Measurements from ENCODE around the gene DAPK2.
A peak's percentile ranks its signal among the peaks of the same experiment; 100 is the strongest.
"Not testable (repeated sequence)": the region's sequence is repeated elsewhere in the genome, so short reads cannot be mapped to it uniquely, and the experiment has no call there.

Gene DAPK2

DNA sequence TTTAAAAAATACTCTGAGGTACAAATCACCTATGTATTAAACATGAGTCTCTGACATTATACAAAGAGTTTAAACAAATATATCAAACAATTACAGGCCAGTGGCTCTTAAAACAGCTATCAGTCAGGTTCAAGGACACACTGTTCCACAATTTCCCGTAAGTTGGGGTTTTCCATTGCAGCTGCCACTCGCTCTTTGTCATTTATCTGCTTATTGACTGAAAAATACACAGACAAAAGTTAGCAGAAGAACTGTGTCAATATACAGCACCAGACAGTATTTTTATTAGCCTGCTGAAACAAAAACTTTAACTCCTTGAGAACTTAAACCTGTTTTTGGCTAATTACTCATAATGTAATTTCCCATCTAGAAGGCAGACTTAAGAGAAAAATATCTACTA is 26.5 kb upstream of the DAPK2 start:
- no peaks in the 10 kb centered on the region for H3K9me3 ChIP-seq (ENCODE audit: control insufficient read depth in 2 of 2, low read length in 2 of 2)
- H3K36me3 ChIP-seq (ENCODE audit: control insufficient read depth in 2 of 2, insufficient read depth in 2 of 2, low read length in 2 of 2): peaks cover 12 to 23% of the 10 kb centered on the region in 2 donors
- H3K9ac ChIP-seq (ENCODE audit: low read depth in 1 of 2, low read length in 2 of 2): no peak overlapping the region
- no peak overlapping the region for H3K4me3 ChIP-seq (ENCODE audit: low read length in 2 of 2)
- peaks cover 4 to 6% of the 10 kb centered on the region in 2 donors for H3K4me1 ChIP-seq (ENCODE audit: control insufficient read depth in 2 of 2, insufficient read depth in 2 of 2, low read length in 2 of 2)
- no peaks in the 10 kb centered on the region for H3K27me3 ChIP-seq (ENCODE audit: control insufficient read depth in 2 of 2, insufficient read depth in 2 of 2, low read length in 2 of 2)
- no peak overlapping the region for H3K27ac ChIP-seq (ENCODE audit: low read depth in 2 of 2, low read length in 2 of 2)

DNA sequence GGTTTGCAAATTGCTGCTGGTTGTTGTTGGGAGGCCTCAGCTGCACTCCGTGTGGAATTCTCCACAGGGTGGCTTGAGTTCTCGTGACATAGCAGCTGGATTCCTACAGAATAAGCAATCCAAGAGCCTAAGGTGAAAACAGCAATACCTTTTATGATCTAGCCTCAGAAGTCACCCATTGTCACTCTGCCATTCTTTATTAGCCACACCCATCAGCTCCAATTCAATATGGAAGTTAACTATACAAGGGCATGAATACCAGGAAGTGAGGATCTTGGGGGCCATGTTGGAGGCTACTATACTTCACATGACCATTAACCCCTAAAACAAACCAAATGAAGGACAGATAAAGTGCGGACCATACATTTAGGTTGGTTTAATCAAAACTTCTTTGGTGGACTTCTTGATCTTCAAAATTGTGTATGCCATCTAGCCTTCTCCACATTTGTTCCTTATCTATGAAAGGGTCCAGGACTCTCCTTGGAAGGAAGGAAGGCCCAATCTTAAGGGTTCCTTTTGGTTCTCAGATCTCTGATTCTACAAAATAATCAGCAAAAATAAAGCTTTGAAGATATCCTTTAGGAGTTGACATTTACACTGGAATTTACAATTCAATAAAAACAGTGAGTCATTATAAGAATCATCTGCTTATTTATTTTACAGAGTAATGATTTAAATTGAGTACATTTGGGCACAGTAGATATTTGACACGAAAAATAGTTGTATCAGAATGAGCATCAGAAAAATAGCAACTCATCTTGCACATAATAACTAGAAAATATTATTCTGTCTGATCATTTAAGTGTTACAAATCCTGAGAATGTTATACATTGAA is 25.9 kb upstream of the DAPK2 start:
- Histone ChIP-seq H3K9ac (ENCODE audit: low read depth in 1 of 2, low read length in 2 of 2) (no peak overlapping the region), H3K27ac (ENCODE audit: low read depth in 2 of 2, low read length in 2 of 2) (peak overlapping the region; percentile 35 to 49), H3K4me3 (ENCODE audit: low read length in 2 of 2) (no peak overlapping the region), H3K4me1 (ENCODE audit: control insufficient read depth in 2 of 2, insufficient read depth in 2 of 2, low read length in 2 of 2) (peaks cover 6 to 11% of the 10 kb centered on the region in 2 donors), H3K9me3 (ENCODE audit: control insufficient read depth in 2 of 2, low read length in 2 of 2) (no peaks in the 10 kb centered on the region), H3K27me3 (ENCODE audit: control insufficient read depth in 2 of 2, insufficient read depth in 2 of 2, low read length in 2 of 2) (no peaks in the 10 kb centered on the region), H3K36me3 (ENCODE audit: control insufficient read depth in 2 of 2, insufficient read depth in 2 of 2, low read length in 2 of 2) (peaks cover 12 to 23% of the 10 kb centered on the region in 2 donors)

DNA sequence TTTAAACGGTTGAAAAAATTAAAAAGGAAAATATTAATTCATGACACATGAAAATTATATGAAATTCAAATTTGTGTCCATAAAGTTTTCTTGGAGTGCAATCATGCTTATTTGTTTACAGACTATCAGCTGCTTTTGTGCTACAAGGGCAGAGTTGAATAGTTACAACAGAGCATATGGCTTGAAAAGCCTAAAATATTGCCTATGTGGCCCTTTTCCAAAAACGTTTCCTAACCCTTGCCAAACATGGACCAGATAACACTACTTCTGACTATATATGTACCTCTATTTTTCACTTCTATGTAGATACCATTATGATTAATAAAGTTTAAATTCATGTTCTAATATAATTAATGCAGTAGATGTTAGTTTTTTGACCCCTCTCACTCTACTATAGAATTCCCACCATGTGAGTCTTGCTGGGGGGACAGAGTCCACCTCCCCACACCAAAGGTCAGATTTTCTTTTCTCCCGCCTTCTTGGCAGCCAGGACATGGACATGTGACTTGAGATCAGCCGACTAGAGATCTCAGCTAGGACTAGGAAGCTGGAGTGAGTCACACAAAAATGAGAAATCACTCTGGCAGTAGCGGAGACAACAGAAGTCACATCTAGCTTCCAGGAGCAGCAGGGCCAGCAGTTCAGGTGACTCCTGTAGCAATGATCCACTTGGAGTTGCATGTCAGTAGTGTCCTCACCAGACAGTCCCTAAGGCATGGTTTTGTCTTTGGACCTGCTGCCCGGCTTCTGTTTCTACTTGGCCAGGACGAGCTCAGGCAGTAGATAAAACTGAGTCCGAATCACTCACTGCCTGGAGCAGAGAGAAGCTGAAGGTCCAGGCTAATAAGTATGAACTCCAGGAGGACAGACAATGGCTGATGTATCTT is 24.9 kb upstream of the DAPK2 start:
- Histone ChIP-seq H3K27me3 (ENCODE audit: control insufficient read depth in 2 of 2, insufficient read depth in 2 of 2, low read length in 2 of 2) (no peaks in the 10 kb centered on the region), H3K9me3 (ENCODE audit: control insufficient read depth in 2 of 2, low read length in 2 of 2) (no peaks in the 10 kb centered on the region), H3K4me1 (ENCODE audit: control insufficient read depth in 2 of 2, insufficient read depth in 2 of 2, low read length in 2 of 2) (peaks cover 6 to 11% of the 10 kb centered on the region in 2 donors), H3K9ac (ENCODE audit: low read depth in 1 of 2, low read length in 2 of 2) (no peak overlapping the region), H3K36me3 (ENCODE audit: control insufficient read depth in 2 of 2, insufficient read depth in 2 of 2, low read length in 2 of 2) (peaks cover 12 to 23% of the 10 kb centered on the region in 2 donors), H3K4me3 (ENCODE audit: low read length in 2 of 2) (no peak overlapping the region), H3K27ac (ENCODE audit: low read depth in 2 of 2, low read length in 2 of 2) (peak overlapping the region; percentile 35 to 49)

DNA sequence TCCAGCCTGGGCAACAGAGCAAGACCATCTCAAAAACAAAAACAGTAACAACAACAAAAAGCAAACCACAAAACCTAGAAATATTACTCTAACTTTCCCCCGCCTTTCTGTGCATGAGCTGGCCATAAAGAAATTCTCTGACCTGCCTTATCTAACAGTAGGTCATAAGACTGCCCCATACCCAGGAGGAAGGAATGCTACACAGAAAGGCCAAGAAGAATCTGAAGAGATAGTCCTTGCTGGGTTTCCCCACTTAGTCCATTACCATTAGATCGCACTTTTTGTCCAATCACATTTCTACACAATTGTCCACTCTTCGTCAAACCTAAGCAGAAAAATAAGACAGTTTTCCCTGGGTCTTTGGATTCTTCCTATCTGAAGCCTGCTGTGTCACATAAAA is 23.8 kb upstream of the DAPK2 start:
- Histone ChIP-seq H3K4me1 (ENCODE audit: control insufficient read depth in 2 of 2, insufficient read depth in 2 of 2, low read length in 2 of 2) (peaks cover 6 to 11% of the 10 kb centered on the region in 2 donors), H3K9ac (ENCODE audit: low read depth in 1 of 2, low read length in 2 of 2) (no peak overlapping the region), H3K36me3 (ENCODE audit: control insufficient read depth in 2 of 2, insufficient read depth in 2 of 2, low read length in 2 of 2) (peaks cover 12 to 21% of the 10 kb centered on the region in 2 donors), H3K27ac (ENCODE audit: low read depth in 2 of 2, low read length in 2 of 2) (no peak overlapping the region), H3K27me3 (ENCODE audit: control insufficient read depth in 2 of 2, insufficient read depth in 2 of 2, low read length in 2 of 2) (no peaks in the 10 kb centered on the region), H3K4me3 (ENCODE audit: low read length in 2 of 2) (no peak overlapping the region), H3K9me3 (ENCODE audit: control insufficient read depth in 2 of 2, low read length in 2 of 2) (no peaks in the 10 kb centered on the region)

DNA sequence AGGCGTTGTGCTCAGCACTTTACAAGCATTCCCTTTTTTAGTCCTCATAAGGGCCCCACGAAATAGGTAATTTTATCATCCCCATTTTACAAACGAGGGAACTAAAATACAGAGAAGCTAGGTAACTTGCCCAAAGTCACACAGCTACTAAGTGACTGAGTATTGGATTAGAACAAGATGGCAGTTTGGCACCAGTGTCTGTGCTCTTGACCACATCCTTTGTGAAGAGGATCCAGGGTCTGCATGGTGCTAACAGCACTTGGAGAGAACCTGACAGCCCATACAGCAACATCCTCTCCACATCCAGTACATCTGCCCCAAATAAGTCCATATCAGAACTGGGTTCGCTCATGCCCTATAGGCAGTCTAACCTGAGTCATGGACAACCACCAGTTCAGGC is 21.8 kb upstream of the DAPK2 start:
- peaks cover 10 to 11% of the 10 kb centered on the region in 2 donors for H3K36me3 ChIP-seq (ENCODE audit: control insufficient read depth in 2 of 2, insufficient read depth in 2 of 2, low read length in 2 of 2)
- peaks cover 6 to 11% of the 10 kb centered on the region in 2 donors for H3K4me1 ChIP-seq (ENCODE audit: control insufficient read depth in 2 of 2, insufficient read depth in 2 of 2, low read length in 2 of 2)
- H3K9me3 ChIP-seq (ENCODE audit: control insufficient read depth in 2 of 2, low read length in 2 of 2): no peaks in the 10 kb centered on the region
- no peaks in the 10 kb centered on the region for H3K27me3 ChIP-seq (ENCODE audit: control insufficient read depth in 2 of 2, insufficient read depth in 2 of 2, low read length in 2 of 2)
- H3K27ac ChIP-seq (ENCODE audit: low read depth in 2 of 2, low read length in 2 of 2): no peak overlapping the region
- H3K4me3 ChIP-seq (ENCODE audit: low read length in 2 of 2): no peak overlapping the region
- H3K9ac ChIP-seq (ENCODE audit: low read depth in 1 of 2, low read length in 2 of 2): no peak overlapping the region

DNA sequence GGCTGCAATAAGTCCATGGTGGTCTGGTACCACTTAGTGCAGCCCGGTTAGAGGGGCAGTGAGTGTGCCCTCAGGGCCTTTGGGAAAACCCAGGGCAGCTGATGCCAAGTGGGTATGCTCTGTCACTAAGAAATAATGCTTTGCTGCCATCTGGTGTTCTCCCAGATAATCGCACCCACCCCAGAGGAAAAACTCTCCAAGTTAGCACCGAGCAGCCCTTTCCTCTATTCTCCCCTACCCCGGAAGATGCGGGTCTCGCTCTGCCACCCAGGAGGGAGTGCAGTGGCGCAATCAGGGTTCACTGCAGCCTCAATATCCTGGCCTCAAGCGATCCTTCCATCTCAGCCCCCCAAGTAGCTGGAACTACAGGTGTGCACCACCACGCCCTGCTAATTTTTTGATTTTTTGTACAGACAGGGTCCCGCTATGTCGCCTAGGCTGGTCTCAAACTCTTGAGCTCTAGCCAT is 21.3 kb upstream of the DAPK2 start:
- Histone ChIP-seq H3K36me3 (ENCODE audit: control insufficient read depth in 2 of 2, insufficient read depth in 2 of 2, low read length in 2 of 2) (peaks cover 9 to 10% of the 10 kb centered on the region in 2 donors), H3K27ac (ENCODE audit: low read depth in 2 of 2, low read length in 2 of 2) (no peak overlapping the region), H3K4me3 (ENCODE audit: low read length in 2 of 2) (no peak overlapping the region), H3K4me1 (ENCODE audit: control insufficient read depth in 2 of 2, insufficient read depth in 2 of 2, low read length in 2 of 2) (peaks cover 6 to 11% of the 10 kb centered on the region in 2 donors), H3K9ac (ENCODE audit: low read depth in 1 of 2, low read length in 2 of 2) (no peak overlapping the region), H3K9me3 (ENCODE audit: control insufficient read depth in 2 of 2, low read length in 2 of 2) (no peaks in the 10 kb centered on the region), H3K27me3 (ENCODE audit: control insufficient read depth in 2 of 2, insufficient read depth in 2 of 2, low read length in 2 of 2) (no peaks in the 10 kb centered on the region)

DNA sequence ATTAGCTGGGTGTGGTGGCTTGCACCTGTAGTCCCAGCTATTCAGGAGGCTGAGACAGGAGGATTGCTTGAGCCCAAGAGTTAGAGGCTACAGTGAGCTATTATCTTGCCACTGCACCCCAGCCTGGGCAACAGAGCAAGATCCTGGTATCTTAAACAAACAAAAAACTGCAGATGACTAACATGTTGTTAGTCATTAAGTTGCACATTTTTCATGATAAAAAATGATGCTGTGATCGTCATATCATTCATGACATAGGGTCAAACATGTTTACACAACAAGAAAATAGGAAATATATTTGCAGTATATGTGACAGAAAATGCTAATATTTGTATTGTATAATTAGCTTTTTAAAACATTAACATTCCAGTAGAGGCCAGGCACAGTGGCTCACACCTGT is 20.2 kb upstream of the DAPK2 start:
- no peaks in the 10 kb centered on the region for H3K27me3 ChIP-seq (ENCODE audit: control insufficient read depth in 2 of 2, insufficient read depth in 2 of 2, low read length in 2 of 2)
- no peak overlapping the region for H3K4me3 ChIP-seq (ENCODE audit: low read length in 2 of 2)
- H3K9ac ChIP-seq (ENCODE audit: low read depth in 1 of 2, low read length in 2 of 2): no peak overlapping the region
- no peak overlapping the region for H3K27ac ChIP-seq (ENCODE audit: low read depth in 2 of 2, low read length in 2 of 2)
- H3K9me3 ChIP-seq (ENCODE audit: control insufficient read depth in 2 of 2, low read length in 2 of 2): no peaks in the 10 kb centered on the region
- H3K36me3 ChIP-seq (ENCODE audit: control insufficient read depth in 2 of 2, insufficient read depth in 2 of 2, low read length in 2 of 2): peaks cover 2 to 3% of the 10 kb centered on the region in 2 donors
- peaks cover 5 to 6% of the 10 kb centered on the region in 2 donors for H3K4me1 ChIP-seq (ENCODE audit: control insufficient read depth in 2 of 2, insufficient read depth in 2 of 2, low read length in 2 of 2)

DNA sequence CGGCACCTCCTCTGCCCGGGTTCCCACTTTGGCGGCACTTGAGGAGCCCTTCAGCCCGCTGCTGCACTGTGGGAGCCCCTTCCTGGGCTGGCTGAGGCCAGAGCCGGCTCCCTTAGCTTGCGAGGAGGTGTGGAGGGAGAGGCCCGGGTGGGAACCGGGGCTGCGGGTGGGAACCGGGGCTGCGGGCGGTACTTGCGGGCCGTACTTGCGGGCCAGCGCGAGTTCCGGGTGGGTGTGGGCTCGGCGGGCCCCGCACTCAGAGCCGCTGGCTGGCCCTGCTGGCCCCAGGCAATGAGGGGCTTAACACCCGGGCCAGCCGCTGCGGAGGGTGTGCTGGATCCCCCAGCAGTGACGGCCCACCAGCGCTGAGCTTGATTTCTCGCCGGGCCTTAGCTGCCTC is 14.4 kb upstream of the DAPK2 start:
- Histone ChIP-seq H3K36me3 (ENCODE audit: control insufficient read depth in 2 of 2, insufficient read depth in 2 of 2, low read length in 2 of 2) (no peaks in the 10 kb centered on the region), H3K9me3 (ENCODE audit: control insufficient read depth in 2 of 2, low read length in 2 of 2) (no peaks in the 10 kb centered on the region), H3K9ac (ENCODE audit: low read depth in 1 of 2, low read length in 2 of 2) (no peak overlapping the region), H3K27ac (ENCODE audit: low read depth in 2 of 2, low read length in 2 of 2) (no peak overlapping the region), H3K4me3 (ENCODE audit: low read length in 2 of 2) (no peak overlapping the region), H3K4me1 (ENCODE audit: control insufficient read depth in 2 of 2, insufficient read depth in 2 of 2, low read length in 2 of 2) (no peaks in the 10 kb centered on the region), H3K27me3 (ENCODE audit: control insufficient read depth in 2 of 2, insufficient read depth in 2 of 2, low read length in 2 of 2) (no peaks in the 10 kb centered on the region)

DNA sequence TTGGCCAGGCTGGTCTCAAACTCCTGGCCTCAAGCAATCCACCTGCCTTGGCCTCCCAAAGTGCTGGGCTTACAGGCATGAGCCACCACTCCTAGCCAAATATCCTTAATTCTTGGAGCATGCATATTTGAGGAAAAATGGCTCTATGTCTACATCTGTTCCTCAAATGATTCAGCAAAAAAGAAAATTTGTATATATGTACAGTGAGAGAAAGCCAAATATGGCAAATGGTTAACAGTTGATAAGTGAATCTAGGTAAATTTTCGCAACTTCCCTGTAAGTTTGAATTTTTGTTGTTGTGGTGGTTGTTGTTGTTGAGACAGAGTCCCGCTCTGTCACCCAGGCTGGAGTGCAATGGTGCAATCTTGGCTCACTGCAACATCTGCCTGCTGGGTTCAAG is 12.8 kb upstream of the DAPK2 start:
- not testable (repeated sequence) for H3K27me3 ChIP-seq (ENCODE audit: control insufficient read depth in 2 of 2, insufficient read depth in 2 of 2, low read length in 2 of 2)

DNA sequence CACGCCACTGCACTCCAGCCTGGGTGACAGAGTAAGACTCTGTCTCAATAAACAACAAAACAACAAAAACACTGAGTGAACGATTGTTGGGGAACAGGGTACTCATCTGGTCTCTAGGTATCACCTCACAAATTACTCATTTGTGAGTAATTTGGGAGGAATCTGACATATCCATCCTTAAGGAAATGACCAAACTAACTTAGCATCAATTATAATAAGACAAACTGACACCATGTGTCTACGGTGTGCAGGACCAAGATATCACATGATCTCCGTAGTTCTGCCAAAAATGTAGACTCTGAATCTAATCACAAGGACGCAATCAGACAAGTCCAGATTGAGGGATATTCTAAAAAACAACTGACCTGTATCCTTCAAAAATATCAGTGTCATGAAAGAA is 12.0 kb upstream of the DAPK2 start:
- Histone ChIP-seq H3K36me3 (ENCODE audit: control insufficient read depth in 2 of 2, insufficient read depth in 2 of 2, low read length in 2 of 2) (no peaks in the 10 kb centered on the region), H3K4me3 (ENCODE audit: low read length in 2 of 2) (no peak overlapping the region), H3K4me1 (ENCODE audit: control insufficient read depth in 2 of 2, insufficient read depth in 2 of 2, low read length in 2 of 2) (no peaks in the 10 kb centered on the region), H3K9ac (ENCODE audit: low read depth in 1 of 2, low read length in 2 of 2) (no peak overlapping the region), H3K27me3 (ENCODE audit: control insufficient read depth in 2 of 2, insufficient read depth in 2 of 2, low read length in 2 of 2) (no peaks in the 10 kb centered on the region), H3K27ac (ENCODE audit: low read depth in 2 of 2, low read length in 2 of 2) (no peak overlapping the region), H3K9me3 (ENCODE audit: control insufficient read depth in 2 of 2, low read length in 2 of 2) (no peaks in the 10 kb centered on the region)

More for the DNA sequence above, 12.8 kb upstream of the DAPK2 start:
- H3K36me3 ChIP-seq (ENCODE audit: control insufficient read depth in 2 of 2, insufficient read depth in 2 of 2, low read length in 2 of 2); H3K4me3 ChIP-seq (ENCODE audit: low read length in 2 of 2); H3K4me1 ChIP-seq (ENCODE audit: control insufficient read depth in 2 of 2, insufficient read depth in 2 of 2, low read length in 2 of 2); H3K27ac ChIP-seq (ENCODE audit: low read depth in 2 of 2, low read length in 2 of 2); H3K9ac ChIP-seq (ENCODE audit: low read depth in 1 of 2, low read length in 2 of 2); H3K9me3 ChIP-seq (ENCODE audit: control insufficient read depth in 2 of 2, low read length in 2 of 2): not testable (repeated sequence)

Data from mucosa of rectum (tissue), 2 donors.